Left ventricle myocardium inferior (tissue), 1 donor: Measurements from ENCODE around the gene ISL2. TPM values are rescaled to one million over a fixed set of nuclear protein-coding genes. Genes with fewer than 3 reads are reported as not detected.

ENCODE experiments used
- DNase-seq: peaks from one replicate; pipeline ENCODE4 v3.0.0-alpha.2; 2020
- H3K27ac ChIP-seq: fragments of 200-600 bp; replicated peaks from 2 replicates; pipeline ENCODE4 v1.8.0; 2021
- H3K27me3 ChIP-seq: fragments of 200-600 bp; 2 replicates; pipeline ENCODE4 v1.8.0; 2021; ENCODE audit warnings: low read depth
- H3K36me3 ChIP-seq: fragments of 200-600 bp; 2 replicates; pipeline ENCODE4 v1.8.0; 2021
- H3K4me1 ChIP-seq: fragments of 200-600 bp; 2 replicates; pipeline ENCODE4 v1.8.0; 2021
- H3K4me3 ChIP-seq: fragments of 200-600 bp; 2 replicates; pipeline ENCODE4 v1.8.0; 2021; ENCODE audit warnings: mild to moderate bottlenecking, moderate library complexity
- H3K9me3 ChIP-seq: fragments of 200-600 bp; replicated peaks from 2 replicates; pipeline ENCODE4 v1.8.0; 2021
- intact Hi-C: fragments of 100-400 bp; cut with micrococcal nuclease; formaldehyde crosslinking; loops from one replicate; pipeline ENCODE4 v1.11.0; 2022
- total RNA-seq: library from RNA; stranded (reverse); fragmentation: NEBNext Ultra II Directional; extraction: Animal tissue kit (Norgen Biotek cat#: 25700); gene quantifications from one replicate; pipeline ENCODE4 v1.2.1, GENCODE V29; 2021
- TF ChIP-seq, protein P1 (sequence below): fragments of 200-600 bp; IDR thresholded peaks from 2 replicates; pipeline ENCODE4 v1.8.0; 2021; ENCODE audit warnings: antibody characterized with exemption, mild to moderate bottlenecking, borderline replicate concordance
- donor health status: DM: no; HTN: yes; CAD: no; lungs with severe emphysema.

ISL2 gene
- total RNA-seq, 1 donor from 2014 or later, result not detected

GRCh38 chr15:76298986-76299385 is 37.6 kb upstream of the ISL2 start:
- DNase-seq, result no peak
- Histone ChIP-seq H3K4me1 (peaks cover 34% of the 10 kb centered on the region), H3K27ac (no peak overlapping the region), H3K27me3 (no peaks in the 10 kb centered on the region), H3K36me3 (no peaks in the 10 kb centered on the region), H3K9me3 (peaks cover 2% of the 10 kb centered on the region), H3K4me3 (no peak overlapping the region)
- TF ChIP-seq, protein P1, sequence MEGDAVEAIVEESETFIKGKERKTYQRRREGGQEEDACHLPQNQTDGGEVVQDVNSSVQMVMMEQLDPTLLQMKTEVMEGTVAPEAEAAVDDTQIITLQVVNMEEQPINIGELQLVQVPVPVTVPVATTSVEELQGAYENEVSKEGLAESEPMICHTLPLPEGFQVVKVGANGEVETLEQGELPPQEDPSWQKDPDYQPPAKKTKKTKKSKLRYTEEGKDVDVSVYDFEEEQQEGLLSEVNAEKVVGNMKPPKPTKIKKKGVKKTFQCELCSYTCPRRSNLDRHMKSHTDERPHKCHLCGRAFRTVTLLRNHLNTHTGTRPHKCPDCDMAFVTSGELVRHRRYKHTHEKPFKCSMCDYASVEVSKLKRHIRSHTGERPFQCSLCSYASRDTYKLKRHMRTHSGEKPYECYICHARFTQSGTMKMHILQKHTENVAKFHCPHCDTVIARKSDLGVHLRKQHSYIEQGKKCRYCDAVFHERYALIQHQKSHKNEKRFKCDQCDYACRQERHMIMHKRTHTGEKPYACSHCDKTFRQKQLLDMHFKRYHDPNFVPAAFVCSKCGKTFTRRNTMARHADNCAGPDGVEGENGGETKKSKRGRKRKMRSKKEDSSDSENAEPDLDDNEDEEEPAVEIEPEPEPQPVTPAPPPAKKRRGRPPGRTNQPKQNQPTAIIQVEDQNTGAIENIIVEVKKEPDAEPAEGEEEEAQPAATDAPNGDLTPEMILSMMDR, result no peak
- intact Hi-C loops, result no loop called here

- Histone ChIP-seq H3K9me3 (peaks cover 2% of the 10 kb centered on the region), H3K27me3 (no peaks in the 10 kb centered on the region), H3K4me3 (no peak overlapping the region), H3K4me1 (peaks cover 26% of the 10 kb centered on the region), H3K27ac (no peak overlapping the region), H3K36me3 (no peaks in the 10 kb centered on the region)
- TF ChIP-seq, protein P1, result no peak
- DNase-seq, result no peak
- intact Hi-C loops, result no loop called here
Observed at GRCh38 chr15:76299786-76300185, 36.8 kb upstream of the ISL2 start.

GRCh38 chr15:76303909-76304308 is 32.7 kb upstream of the ISL2 start:
- DNase-seq, result no peak
- H3K4me1 ChIP-seq, result peaks cover 51% of the 10 kb centered on the region
- peaks cover 2% of the 10 kb centered on the region for H3K9me3 ChIP-seq
- intact Hi-C loops, result no loop called here
- H3K27me3 ChIP-seq, result no peaks in the 10 kb centered on the region
- H3K36me3 ChIP-seq, result no peaks in the 10 kb centered on the region
- H3K4me3 ChIP-seq, result no peak overlapping the region
- no peak overlapping the region for H3K27ac ChIP-seq
- TF ChIP-seq, protein P1, result no peak

DNA sequence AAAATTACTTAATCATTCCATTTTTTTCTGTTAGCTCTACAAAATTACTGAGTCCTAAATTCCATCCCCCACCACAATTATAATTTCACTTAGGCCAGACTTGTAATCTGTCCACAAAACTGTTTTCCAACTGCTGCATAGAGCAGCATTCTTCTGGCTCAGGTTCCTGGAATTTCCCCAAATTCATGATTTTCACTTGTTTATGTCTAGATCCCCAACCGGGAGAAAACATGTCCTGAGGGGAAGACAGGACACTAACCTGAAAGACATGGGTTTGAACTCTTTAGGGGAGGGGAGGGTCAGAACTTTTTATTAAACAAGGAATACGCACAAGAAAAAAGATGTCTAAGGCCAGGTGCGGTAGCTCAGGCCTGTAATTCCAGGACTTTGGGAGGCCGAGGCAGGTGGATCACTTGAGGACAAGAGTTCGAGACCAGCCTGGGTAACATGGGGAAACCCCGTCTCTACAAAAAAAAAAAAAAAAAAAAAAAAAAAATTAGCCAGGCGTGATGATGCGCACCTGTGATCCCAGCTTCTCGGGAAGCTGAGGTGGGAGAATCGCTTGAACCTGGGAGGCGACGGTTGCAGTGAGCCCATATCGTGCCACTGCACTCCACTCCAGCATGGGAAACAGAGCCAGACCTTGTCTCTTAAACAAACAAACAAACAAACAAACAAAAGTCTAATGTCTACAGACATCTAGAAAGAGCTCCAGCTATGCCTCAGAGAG is 26.8 kb upstream of the ISL2 start:
- H3K27ac ChIP-seq, result peak overlapping the region; percentile 92
- no peak for DNase-seq

DNA sequence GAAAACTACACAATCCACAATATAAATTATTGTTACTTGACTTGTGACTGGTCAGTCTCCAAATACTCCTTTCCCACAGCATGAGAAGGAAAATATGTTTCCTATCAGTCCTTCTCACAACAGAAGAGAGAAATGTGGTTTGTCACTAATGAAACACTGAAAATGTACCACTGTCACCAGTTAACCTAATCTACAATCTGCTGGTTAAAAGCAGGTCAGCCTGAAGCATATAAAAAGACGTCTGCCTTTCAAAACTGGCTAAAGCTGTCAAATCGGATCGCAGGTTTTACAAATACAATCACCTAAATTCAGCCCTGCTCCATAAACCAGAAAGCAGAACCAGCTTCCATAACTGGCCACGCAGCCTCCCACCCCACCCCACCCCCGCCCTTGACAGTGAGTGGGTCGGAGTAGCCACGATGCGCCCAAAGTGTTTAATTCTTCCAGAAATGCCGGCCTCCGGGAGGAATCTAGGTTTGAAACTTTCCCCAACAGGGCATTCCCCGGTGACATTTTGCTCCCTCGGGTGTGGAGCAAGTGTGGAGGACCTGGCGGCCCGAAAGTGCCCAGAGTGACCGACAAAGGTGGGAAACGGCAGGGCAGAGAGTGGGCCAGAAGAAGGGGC is 26.0 kb upstream of the ISL2 start:
- no peak for DNase-seq
- Histone ChIP-seq H3K4me1 (peaks cover 70% of the 10 kb centered on the region), H3K36me3 (no peaks in the 10 kb centered on the region), H3K4me3 (peak overlapping the region; percentile 80), H3K27ac (peak overlapping the region; percentile 92), H3K27me3 (no peaks in the 10 kb centered on the region), H3K9me3 (no peaks in the 10 kb centered on the region)
- TF ChIP-seq, protein P1, result no peak
- intact Hi-C loops, result no loop called here

More for the DNA sequence above, 26.8 kb upstream of the ISL2 start:
- Histone ChIP-seq H3K27me3 (no peaks in the 10 kb centered on the region), H3K4me3 (peak overlapping the region; percentile 80), H3K4me1 (peaks cover 76% of the 10 kb centered on the region), H3K9me3 (no peaks in the 10 kb centered on the region), H3K36me3 (no peaks in the 10 kb centered on the region)
- intact Hi-C loops, result no loop called here
- TF ChIP-seq, protein P1, result no peak
